Caco-2 (cell line): ENCODE data around the gene PDE3B. TPM values are rescaled to one million over a fixed set of nuclear protein-coding genes. Genes with fewer than 3 reads are reported as not detected.

Experiments used
- BruUV-seq: library from RNA; stranded (reverse); fragments of 400-500 nt; replicated peaks from 2 replicates; lab custom pipeline; 2021; lab: Mats Ljungman, UMichigan
- CTCF ChIA-PET: fragments of 300-600 bp; sonication (Branson Sonifier 250); formaldehyde crosslinking; loops from one replicate; lab custom pipeline; 2022; ENCODE audit warnings: antibody characterized with exemption; lab: Charles Lee
- POLR2A ChIA-PET: fragments of 300-600 bp; sonication (Branson Sonifier 250); formaldehyde crosslinking; loops from one replicate; lab custom pipeline; 2022; ENCODE audit warnings: antibody characterized with exemption; lab: Charles Lee
- DNase-seq, 2 experiments: peaks; one replicate each; pipeline versions ENCODE4 v3.0.0 to v3.0.0-alpha.2; 2020 to 2022
- H3K27me3 ChIP-seq: replicated peaks from 2 replicates; pipeline ENCODE4 v1.6.0; 2011; ENCODE audit warnings: low read length; ENCODE audit not compliant: control insufficient read depth, insufficient read depth
- H3K36me3 ChIP-seq: 2 replicates; pipeline ENCODE4 v1.5.1; 2011; ENCODE audit warnings: low read length; ENCODE audit not compliant: control insufficient read depth, insufficient read depth
- H3K4me1 ChIP-seq: fragments of 250-450 bp; sonication (Bioruptor Pico); 2 replicates; pipeline ENCODE4 v1.5.1; 2020; ENCODE audit warnings: mild to moderate bottlenecking
- H3K4me3 ChIP-seq: 2 replicates; pipeline ENCODE4 v1.5.1; 2011; ENCODE audit warnings: low read depth, mild to moderate bottlenecking, control low read depth, low read length
- H3K9me3 ChIP-seq: fragments of 250-450 bp; sonication (Bioruptor Pico); 2 replicates; pipeline ENCODE4 v1.5.1; 2020; ENCODE audit warnings: mild to moderate bottlenecking, moderate library complexity
- H3K27ac Mint-ChIP-seq: one replicate; pipeline ENCODE4 v1.8.0; 2022; ENCODE audit warnings: mixed read lengths; ENCODE audit not compliant: unreplicated experiment
- H3K27me3 Mint-ChIP-seq: one replicate; pipeline ENCODE4 v1.8.0; 2022; ENCODE audit warnings: mixed read lengths; ENCODE audit not compliant: insufficient read depth, unreplicated experiment
- H3K36me3 Mint-ChIP-seq: one replicate; pipeline ENCODE4 v1.8.0; 2022; ENCODE audit warnings: mild to moderate bottlenecking, mixed read lengths; ENCODE audit not compliant: insufficient read depth, unreplicated experiment
- H3K4me1 Mint-ChIP-seq: one replicate; pipeline ENCODE4 v1.8.0; 2022; ENCODE audit warnings: low read depth, mixed read lengths; ENCODE audit not compliant: unreplicated experiment
- H3K4me3 Mint-ChIP-seq: one replicate; pipeline ENCODE4 v1.8.0; 2022; ENCODE audit warnings: mild to moderate bottlenecking, moderate library complexity, mixed read lengths; ENCODE audit not compliant: unreplicated experiment
- H3K9me3 Mint-ChIP-seq: one replicate; pipeline ENCODE4 v1.8.0; 2022; ENCODE audit warnings: mixed read lengths; ENCODE audit not compliant: unreplicated experiment
- intact Hi-C: fragments of 100-400 bp; cut with micrococcal nuclease; formaldehyde crosslinking; loops from one replicate; pipeline ENCODE4 v1.10.0; 2022; ENCODE audit not compliant: unreplicated experiment
- total RNA-seq: library from RNA; stranded (reverse); gene quantifications from 2 replicates; pipeline ENCODE4 v1.2.3, GENCODE V29; 2022
- TF ChIP-seq, protein P1 (sequence below), 2 experiments: fragments of 200-600 bp in 1 of 2; IDR thresholded peaks; 1 replicate in 1 of 2; 2 replicates in 1 of 2; pipeline versions ENCODE4 v1.5.1 to v1.8.0; 2011 to 2022; ENCODE audit warnings: antibody characterized with exemption in 1 of 2, control low read depth in 1 of 2, inconsistent platforms in 1 of 2, low read depth in 1 of 2, low read length in 1 of 2, mild to moderate bottlenecking in 1 of 2, moderate library complexity in 1 of 2; ENCODE audit not compliant: insufficient read depth in 1 of 2, severe bottlenecking in 1 of 2, unreplicated experiment in 1 of 2

The PDE3B gene
- total RNA-seq, 1 experiment from 2014 or later = 21.8 TPM

DNA sequence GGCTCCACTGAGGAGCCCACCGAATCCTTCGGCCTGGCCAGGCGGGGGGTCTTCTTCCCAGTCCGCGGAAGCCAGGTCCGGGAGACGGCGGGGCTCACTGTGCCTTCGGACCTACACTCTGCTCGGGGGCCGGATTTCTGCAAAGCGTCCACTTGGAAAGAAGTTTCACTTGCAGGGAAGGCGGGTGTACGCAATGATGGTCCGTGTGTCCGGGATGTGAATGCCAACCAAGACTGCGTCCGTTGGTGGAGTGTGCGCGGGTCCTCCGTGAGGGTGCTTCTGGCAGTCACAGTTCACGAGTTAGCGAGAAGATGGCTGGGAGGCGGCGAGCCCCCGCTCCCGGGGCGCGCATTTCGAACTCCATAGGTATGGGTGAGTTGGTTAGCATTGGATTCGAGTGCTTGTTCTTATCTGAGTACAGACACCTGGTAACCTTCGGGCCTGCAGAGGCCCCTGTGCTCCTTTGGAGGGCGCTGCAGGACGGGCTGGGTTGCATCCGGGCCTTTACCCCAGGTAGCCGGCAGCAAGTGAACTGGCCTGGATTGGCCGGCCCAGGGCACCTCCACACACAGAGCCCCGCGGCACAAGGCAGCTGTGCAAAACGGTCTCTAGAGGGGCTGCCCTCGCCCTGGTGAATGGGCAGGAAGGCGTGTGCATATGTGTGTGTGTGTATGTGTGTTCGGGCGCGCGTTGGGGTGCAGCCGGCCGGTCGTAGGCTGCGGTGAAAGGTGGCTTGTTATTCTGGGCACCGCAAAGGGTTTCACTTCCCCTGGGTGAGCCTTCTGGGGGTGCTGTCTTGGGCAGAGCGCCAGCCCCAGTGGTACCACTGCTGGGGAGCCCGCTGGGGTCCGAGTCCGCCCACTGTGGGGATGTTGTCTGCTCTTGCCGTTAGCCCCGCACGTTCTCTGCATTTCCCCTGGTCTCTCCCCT, 261.8 kb downstream of the PDE3B start:
- Histone ChIP-seq H3K9me3 (no peaks in the 10 kb centered on the region), H3K36me3 (no peaks in the 10 kb centered on the region), H3K4me1 (peaks cover 6% of the 10 kb centered on the region; the same call in 1 of the 2 replicates), H3K27me3 (no peaks in the 10 kb centered on the region), H3K4me3 (no peak overlapping the region)
- intact Hi-C loops = no loop called here
- ChIA-PET POLR2A (no interaction called here), CTCF (no interaction called here)
- DNase-seq = no peak
- Mint-ChIP-seq H3K27me3 (no peaks in the 10 kb centered on the region), H3K36me3 (no peaks in the 10 kb centered on the region), H3K4me3 (no peak overlapping the region), H3K27ac (no peak overlapping the region), H3K9me3 (no peaks in the 10 kb centered on the region), H3K4me1 (peaks cover 12% of the 10 kb centered on the region)
- TF ChIP-seq, protein P1, sequence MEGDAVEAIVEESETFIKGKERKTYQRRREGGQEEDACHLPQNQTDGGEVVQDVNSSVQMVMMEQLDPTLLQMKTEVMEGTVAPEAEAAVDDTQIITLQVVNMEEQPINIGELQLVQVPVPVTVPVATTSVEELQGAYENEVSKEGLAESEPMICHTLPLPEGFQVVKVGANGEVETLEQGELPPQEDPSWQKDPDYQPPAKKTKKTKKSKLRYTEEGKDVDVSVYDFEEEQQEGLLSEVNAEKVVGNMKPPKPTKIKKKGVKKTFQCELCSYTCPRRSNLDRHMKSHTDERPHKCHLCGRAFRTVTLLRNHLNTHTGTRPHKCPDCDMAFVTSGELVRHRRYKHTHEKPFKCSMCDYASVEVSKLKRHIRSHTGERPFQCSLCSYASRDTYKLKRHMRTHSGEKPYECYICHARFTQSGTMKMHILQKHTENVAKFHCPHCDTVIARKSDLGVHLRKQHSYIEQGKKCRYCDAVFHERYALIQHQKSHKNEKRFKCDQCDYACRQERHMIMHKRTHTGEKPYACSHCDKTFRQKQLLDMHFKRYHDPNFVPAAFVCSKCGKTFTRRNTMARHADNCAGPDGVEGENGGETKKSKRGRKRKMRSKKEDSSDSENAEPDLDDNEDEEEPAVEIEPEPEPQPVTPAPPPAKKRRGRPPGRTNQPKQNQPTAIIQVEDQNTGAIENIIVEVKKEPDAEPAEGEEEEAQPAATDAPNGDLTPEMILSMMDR (IDR thresholded peaks at IDR 0.05; ENCODE audit: insufficient read depth in 1 of 2, low read depth in 1 of 2, low read length in 1 of 2, severe bottlenecking in 1 of 2, unreplicated experiment in 1 of 2) = no peak
- no TSS peak for BruUV-seq

DNA sequence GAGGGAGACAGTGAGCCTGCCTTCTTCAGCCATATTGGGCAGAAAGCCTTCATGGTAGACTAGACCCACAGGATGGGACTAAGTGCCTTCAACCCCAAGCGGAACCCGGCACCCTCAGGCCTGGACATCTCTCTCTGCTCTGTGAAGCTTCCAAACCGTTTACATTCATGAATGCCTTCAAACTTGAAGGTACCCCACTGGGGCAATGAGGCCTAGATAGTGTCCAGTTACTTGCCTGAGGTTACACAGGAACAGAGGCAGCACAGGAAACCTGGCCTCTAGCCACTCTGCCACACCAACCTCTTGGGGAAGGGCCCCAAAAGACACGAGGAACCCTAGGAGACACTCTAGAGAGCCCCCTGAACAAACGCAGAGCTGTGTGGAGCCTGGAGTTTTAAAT, 263.0 kb downstream of the PDE3B start:
- intact Hi-C loops = no loop called here
- no peaks in the 10 kb centered on the region for H3K36me3 ChIP-seq
- no peaks in the 10 kb centered on the region for H3K27me3 Mint-ChIP-seq
- no peak overlapping the region for H3K4me3 ChIP-seq
- no peaks in the 10 kb centered on the region for H3K36me3 Mint-ChIP-seq
- no peaks in the 10 kb centered on the region for H3K9me3 ChIP-seq
- TF ChIP-seq, protein P1 (IDR thresholded peaks at IDR 0.05; ENCODE audit: insufficient read depth in 1 of 2, low read depth in 1 of 2, low read length in 1 of 2, severe bottlenecking in 1 of 2, unreplicated experiment in 1 of 2) = no peak
- no peaks in the 10 kb centered on the region for H3K9me3 Mint-ChIP-seq
- BruUV-seq = no TSS peak
- no peak overlapping the region for H3K4me3 Mint-ChIP-seq
- H3K27ac Mint-ChIP-seq = no peak overlapping the region
- ChIA-PET POLR2A (no interaction called here), CTCF (interaction anchor here (0.9 to 4.1 kb wide), 7 partner anchors 12 to 606 kb away, joined by 4 to 156 read pairs (median 9); partner anchors contain the start of gene CYP2R1)
- H3K4me1 ChIP-seq = peaks cover 6% of the 10 kb centered on the region; the same call in 1 of the 2 replicates
- DNase-seq = no peak
- H3K4me1 Mint-ChIP-seq = peaks cover 12% of the 10 kb centered on the region
- no peaks in the 10 kb centered on the region for H3K27me3 ChIP-seq

DNA sequence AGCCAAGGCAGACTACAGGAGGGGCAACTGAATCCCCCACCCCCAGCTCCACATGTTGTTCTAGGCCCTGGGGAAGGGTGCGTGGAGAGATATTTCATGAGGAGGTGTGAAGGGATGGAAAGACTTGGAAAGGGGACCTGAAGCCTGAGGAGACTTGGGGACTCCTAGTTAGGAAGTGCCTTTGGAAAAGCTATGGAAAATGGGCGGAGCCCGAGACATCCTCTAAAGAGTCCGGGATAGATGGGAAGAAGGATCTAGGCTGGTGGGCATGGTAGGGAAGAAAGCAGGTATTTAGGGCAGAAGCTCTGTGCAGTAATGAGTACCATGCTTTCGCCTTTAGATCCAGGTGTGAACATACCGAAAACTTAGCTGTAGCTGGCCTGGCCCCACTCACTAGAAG, 263.4 kb downstream of the PDE3B start:
- H3K27me3 Mint-ChIP-seq = no peaks in the 10 kb centered on the region
- TF ChIP-seq, protein P1 (IDR thresholded peaks at IDR 0.05; ENCODE audit: insufficient read depth in 1 of 2, low read depth in 1 of 2, low read length in 1 of 2, severe bottlenecking in 1 of 2, unreplicated experiment in 1 of 2) = no peak
- no peak for DNase-seq
- H3K4me1 ChIP-seq = peaks cover 6% of the 10 kb centered on the region; the same call in 1 of the 2 replicates
- no peak overlapping the region for H3K27ac Mint-ChIP-seq
- POLR2A ChIA-PET = no interaction called here
- H3K4me3 Mint-ChIP-seq = no peak overlapping the region
- H3K36me3 Mint-ChIP-seq = no peaks in the 10 kb centered on the region
- H3K9me3 ChIP-seq = no peaks in the 10 kb centered on the region
- H3K4me3 ChIP-seq = no peak overlapping the region
- H3K36me3 ChIP-seq = no peaks in the 10 kb centered on the region
- H3K27me3 ChIP-seq = no peaks in the 10 kb centered on the region
- H3K4me1 Mint-ChIP-seq = peaks cover 12% of the 10 kb centered on the region
- CTCF ChIA-PET = interaction anchor here (0.7 to 4.1 kb wide), 14 partner anchors 12 to 606 kb away, joined by 3 to 156 read pairs (median 8); partner anchors contain the start of genes CALCB, CYP2R1 and PDE3B
- no peaks in the 10 kb centered on the region for H3K9me3 Mint-ChIP-seq
- no TSS peak for BruUV-seq
- intact Hi-C loops = loop anchor here (1.0 kb wide), 1 partner anchor 117 kb away; no protein-coding TSS in a partner anchor
